Measurements from ENCODE around the gene ACSF2.

Gene ACSF2

GRCh38 chr17:50493744-50494143 lies 67.7 kb downstream of the ACSF2 start:
- no peak overlapping the region for H3K27ac ChIP-seq
- no peaks in the 10 kb centered on the region for H3K36me3 ChIP-seq (ENCODE audit: insufficient read depth, low read length)
- H3K4me3 ChIP-seq, result no peak overlapping the region
- no peak for DNase-seq (ENCODE audit: low read depth, low spot score)
- H3K9ac ChIP-seq (ENCODE audit: insufficient read length), result no peak overlapping the region
- no peaks in the 10 kb centered on the region for H3K9me3 ChIP-seq (ENCODE audit: low read depth, low read length)
- TF ChIP-seq FOXP2 (optimal IDR thresholded peaks at IDR 0.05; ENCODE audit: control extremely low read depth, extremely low read length, insufficient read depth), result no peak
- TF ChIP-seq POLR2AphosphoS5 (IDR thresholded peaks at IDR 0.05; ENCODE audit: borderline replicate concordance, low read depth, low read length), result no peak
- TF ChIP-seq EZH2 (IDR thresholded peaks at IDR 0.05), result no peak

GRCh38 chr17:50495217-50495823 lies 69.3 kb downstream of the ACSF2 start:
- DNase-seq (ENCODE audit: low read depth, low spot score), result no peak
- no peaks in the 10 kb centered on the region for H3K36me3 ChIP-seq (ENCODE audit: insufficient read depth, low read length)
- H3K27ac ChIP-seq, result no peak overlapping the region
- TF ChIP-seq EZH2 (IDR thresholded peaks at IDR 0.05) (no peak), POLR2AphosphoS5 (IDR thresholded peaks at IDR 0.05; ENCODE audit: borderline replicate concordance, low read depth, low read length) (no peak), FOXP2 (optimal IDR thresholded peaks at IDR 0.05; ENCODE audit: control extremely low read depth, extremely low read length, insufficient read depth) (no peak)
- H3K4me3 ChIP-seq, result no peak overlapping the region
- H3K9me3 ChIP-seq (ENCODE audit: low read depth, low read length), result no peaks in the 10 kb centered on the region
- H3K9ac ChIP-seq (ENCODE audit: insufficient read length), result no peak overlapping the region

GRCh38 chr17:50495918-50496317 lies 69.9 kb downstream of the ACSF2 start:
- H3K4me3 ChIP-seq, result no peak overlapping the region
- no peak overlapping the region for H3K9ac ChIP-seq (ENCODE audit: insufficient read length)
- TF ChIP-seq POLR2AphosphoS5 (IDR thresholded peaks at IDR 0.05; ENCODE audit: borderline replicate concordance, low read depth, low read length) (no peak), FOXP2 (optimal IDR thresholded peaks at IDR 0.05; ENCODE audit: control extremely low read depth, extremely low read length, insufficient read depth) (no peak), EZH2 (IDR thresholded peaks at IDR 0.05) (no peak)
- no peak for DNase-seq (ENCODE audit: low read depth, low spot score)
- no peak overlapping the region for H3K27ac ChIP-seq
- H3K36me3 ChIP-seq (ENCODE audit: insufficient read depth, low read length), result no peaks in the 10 kb centered on the region
- no peaks in the 10 kb centered on the region for H3K9me3 ChIP-seq (ENCODE audit: low read depth, low read length)

- no peak for TF ChIP-seq EZH2 (IDR thresholded peaks at IDR 0.05)
- no peak for TF ChIP-seq POLR2AphosphoS5 (IDR thresholded peaks at IDR 0.05; ENCODE audit: borderline replicate concordance, low read depth, low read length)
- TF ChIP-seq FOXP2 (optimal IDR thresholded peaks at IDR 0.05; ENCODE audit: control extremely low read depth, extremely low read length, insufficient read depth), result no peak
- no peak overlapping the region for H3K4me3 ChIP-seq
- H3K27ac ChIP-seq, result no peak overlapping the region
- H3K9ac ChIP-seq (ENCODE audit: insufficient read length), result no peak overlapping the region
- no peaks in the 10 kb centered on the region for H3K36me3 ChIP-seq (ENCODE audit: insufficient read depth, low read length)
- DNase-seq (ENCODE audit: low read depth, low spot score), result no peak
- H3K9me3 ChIP-seq (ENCODE audit: low read depth, low read length), result no peaks in the 10 kb centered on the region
These were observed 72.2 kb downstream of the ACSF2 start for GRCh38 chr17:50498021-50498874.

- TF ChIP-seq FOXP2 (optimal IDR thresholded peaks at IDR 0.05; ENCODE audit: control extremely low read depth, extremely low read length, insufficient read depth) (no peak), POLR2AphosphoS5 (IDR thresholded peaks at IDR 0.05; ENCODE audit: borderline replicate concordance, low read depth, low read length) (no peak), EZH2 (IDR thresholded peaks at IDR 0.05) (no peak)
- no peaks in the 10 kb centered on the region for H3K9me3 ChIP-seq (ENCODE audit: low read depth, low read length)
- no peak overlapping the region for H3K9ac ChIP-seq (ENCODE audit: insufficient read length)
- H3K27ac ChIP-seq, result no peak overlapping the region
- no peak for DNase-seq (ENCODE audit: low read depth, low spot score)
- H3K36me3 ChIP-seq (ENCODE audit: insufficient read depth, low read length), result no peaks in the 10 kb centered on the region
- no peak overlapping the region for H3K4me3 ChIP-seq
These were observed 73.3 kb downstream of the ACSF2 start for GRCh38 chr17:50499270-50499669.

- no peak for TF ChIP-seq FOXP2 (optimal IDR thresholded peaks at IDR 0.05; ENCODE audit: control extremely low read depth, extremely low read length, insufficient read depth)
- TF ChIP-seq POLR2AphosphoS5 (IDR thresholded peaks at IDR 0.05; ENCODE audit: borderline replicate concordance, low read depth, low read length), result no peak
- TF ChIP-seq EZH2 (IDR thresholded peaks at IDR 0.05), result no peak
- no peak overlapping the region for H3K4me3 ChIP-seq
- no peak overlapping the region for H3K27ac ChIP-seq
- no peak for DNase-seq (ENCODE audit: low read depth, low spot score)
- no peaks in the 10 kb centered on the region for H3K9me3 ChIP-seq (ENCODE audit: low read depth, low read length)
- no peaks in the 10 kb centered on the region for H3K36me3 ChIP-seq (ENCODE audit: insufficient read depth, low read length)
- H3K9ac ChIP-seq (ENCODE audit: insufficient read length), result no peak overlapping the region
These were observed 73.7 kb downstream of the ACSF2 start for GRCh38 chr17:50499721-50500120.

- no peaks in the 10 kb centered on the region for H3K36me3 ChIP-seq (ENCODE audit: insufficient read depth, low read length)
- no peak overlapping the region for H3K27ac ChIP-seq
- H3K4me3 ChIP-seq, result no peak overlapping the region
- TF ChIP-seq FOXP2 (optimal IDR thresholded peaks at IDR 0.05; ENCODE audit: control extremely low read depth, extremely low read length, insufficient read depth) (no peak), POLR2AphosphoS5 (IDR thresholded peaks at IDR 0.05; ENCODE audit: borderline replicate concordance, low read depth, low read length) (no peak), EZH2 (IDR thresholded peaks at IDR 0.05) (no peak)
- H3K9me3 ChIP-seq (ENCODE audit: low read depth, low read length), result no peaks in the 10 kb centered on the region
- H3K9ac ChIP-seq (ENCODE audit: insufficient read length), result no peak overlapping the region
- no peak for DNase-seq (ENCODE audit: low read depth, low spot score)
These were observed 75.0 kb downstream of the ACSF2 start for GRCh38 chr17:50501054-50501453.

GRCh38 chr17:50502301-50502990 lies 76.4 kb downstream of the ACSF2 start:
- no peak for DNase-seq (ENCODE audit: low read depth, low spot score)
- Histone ChIP-seq H3K9ac (ENCODE audit: insufficient read length) (no peak overlapping the region), H3K36me3 (ENCODE audit: insufficient read depth, low read length) (no peaks in the 10 kb centered on the region), H3K4me3 (no peak overlapping the region), H3K27ac (no peak overlapping the region), H3K9me3 (ENCODE audit: low read depth, low read length) (no peaks in the 10 kb centered on the region)
- TF ChIP-seq FOXP2 (optimal IDR thresholded peaks at IDR 0.05; ENCODE audit: control extremely low read depth, extremely low read length, insufficient read depth) (no peak), POLR2AphosphoS5 (IDR thresholded peaks at IDR 0.05; ENCODE audit: borderline replicate concordance, low read depth, low read length) (no peak), EZH2 (IDR thresholded peaks at IDR 0.05) (no peak)

Measured in SK-N-MC (cell line).